B cell (primary cell): ENCODE results near the gene TRAPPC12.

Experiments used
- CTCF ChIP-seq: fragments of 200-600 bp; IDR thresholded peaks from one replicate; pipeline ENCODE4 v1.8.0; 2022; ENCODE audit warnings: antibody characterized with exemption, mild to moderate bottlenecking
- EZH2 ChIP-seq: IDR thresholded peaks from 2 replicates; pipeline ENCODE4 v1.6.1; 2012; ENCODE audit warnings: borderline replicate concordance, low read depth, mild to moderate bottlenecking, moderate library complexity, low read length; ENCODE audit not compliant: insufficient read depth, poor library complexity, severe bottlenecking

GRCh38 chr2:3517948-3518495 lies 138.5 kb downstream of the TRAPPC12 start:
- TF ChIP-seq CTCF (no peak), EZH2 (no peak)
